HG03064 (cell line): Measurements from ENCODE around the gene PDGFC.
"Not testable (repeated sequence)": the region's sequence is repeated elsewhere in the genome, so short reads cannot be mapped to it uniquely, and the experiment has no call there.

Source experiments
- ATAC-seq: cut with Tn5 transposase; IDR thresholded peaks from one replicate; pipeline ENCODE4 v1.9.1; 2021; ENCODE audit warnings: low read depth; ENCODE audit not compliant: unreplicated experiment

Gene PDGFC

GRCh38 chr4:156953001-156953400 lies 18.6 kb downstream of the PDGFC start:
- no peak for ATAC-seq

GRCh38 chr4:156952078-156952759 lies 19.4 kb downstream of the PDGFC start:
- ATAC-seq = no peak

- no peak for ATAC-seq
Observed at GRCh38 chr4:156950948-156951347, 20.7 kb downstream of the PDGFC start.

- ATAC-seq = no peak
Observed at GRCh38 chr4:156950090-156950489, 21.5 kb downstream of the PDGFC start.

- ATAC-seq = no peak
Observed at GRCh38 chr4:156949373-156949814, 22.2 kb downstream of the PDGFC start.

- ATAC-seq = no peak
Observed at GRCh38 chr4:156948738-156949137, 22.9 kb downstream of the PDGFC start.

GRCh38 chr4:156948133-156948532 lies 23.5 kb downstream of the PDGFC start:
- no peak for ATAC-seq

- ATAC-seq = no peak
Observed at GRCh38 chr4:156946516-156947424, 24.8 kb downstream of the PDGFC start.

- no peak for ATAC-seq
Observed at GRCh38 chr4:156945532-156945931, 26.1 kb downstream of the PDGFC start.

GRCh38 chr4:156942991-156943390 lies 28.6 kb downstream of the PDGFC start:
- ATAC-seq = no peak

GRCh38 chr4:156941940-156942548 lies 29.6 kb downstream of the PDGFC start:
- no peak for ATAC-seq

GRCh38 chr4:156939801-156940200 lies 31.8 kb downstream of the PDGFC start:
- ATAC-seq = no peak

- ATAC-seq = no peak
Observed at GRCh38 chr4:156939139-156939538, 32.5 kb downstream of the PDGFC start.

GRCh38 chr4:156934259-156934635 lies 37.4 kb downstream of the PDGFC start:
- ATAC-seq = no peak

GRCh38 chr4:156933633-156934258 lies 37.9 kb downstream of the PDGFC start:
- ATAC-seq = no peak

GRCh38 chr4:156932360-156932759 lies 39.2 kb downstream of the PDGFC start:
- not testable (repeated sequence) for ATAC-seq

GRCh38 chr4:156931267-156931666 lies 40.3 kb downstream of the PDGFC start:
- no peak for ATAC-seq

- no peak for ATAC-seq
Observed at GRCh38 chr4:156929386-156930105, 42.1 kb downstream of the PDGFC start.

- ATAC-seq = no peak
Observed at GRCh38 chr4:156924774-156925315, 46.8 kb downstream of the PDGFC start.

- no peak for ATAC-seq
Observed at GRCh38 chr4:156923525-156923924, 48.1 kb downstream of the PDGFC start.
